IMR-90 (cell line): ENCODE data around the gene AADACL3. TPM values are rescaled to one million over a fixed set of nuclear protein-coding genes. Genes with fewer than 3 reads are reported as not detected.

Experiments used
- ATAC-seq: fragments of 200-7000 bp; cut with Tn5 transposase; 2 replicates; pipeline ENCODE4 v1.9.1; 2020; ENCODE audit warnings: low read depth, mild to moderate bottlenecking, moderate library complexity
- BruUV-seq: library from RNA; stranded (reverse); fragments of 400-500 nt; replicated peaks from 2 replicates; lab custom pipeline; 2021; lab: Mats Ljungman, UMichigan
- CTCF ChIA-PET: fragments of 300-600 bp; formaldehyde crosslinking; extraction: SDS; loops from one replicate; lab custom pipeline; 2021; ENCODE audit warnings: antibody characterized with exemption; lab: Yijun Ruan, JAX
- POLR2A ChIA-PET: fragments of 300-600 bp; sonication (Branson Sonifier 250); formaldehyde crosslinking; loops from one replicate; lab custom pipeline; 2022; ENCODE audit warnings: antibody characterized with exemption; ENCODE audit not compliant: unreplicated experiment; lab: Charles Lee
- DNase-seq: peaks from one replicate; pipeline ENCODE4 v3.0.0; 2013
- H2AFZ ChIP-seq: replicated peaks from 2 replicates; pipeline ENCODE3; 2013; ENCODE audit warnings: low read length, mild to moderate bottlenecking; ENCODE audit not compliant: poor library complexity
- H2AK5ac ChIP-seq: 2 replicates; pipeline ENCODE4 v1.6.1; 2013; ENCODE audit warnings: low read depth, low read length, inconsistent platforms
- H2AK9ac ChIP-seq: replicated peaks from 2 replicates; pipeline ENCODE3; 2013; ENCODE audit warnings: mild to moderate bottlenecking, low read depth, low read length, moderate library complexity; ENCODE audit not compliant: poor library complexity
- H2BK120ac ChIP-seq: 2 replicates; pipeline ENCODE4 v1.6.1; 2013; ENCODE audit warnings: low read depth, low read length, inconsistent platforms
- H2BK15ac ChIP-seq: 3 replicates; pipeline ENCODE4 v1.6.1; 2013; ENCODE audit warnings: low read depth, low read length, inconsistent platforms
- H2BK20ac ChIP-seq: 2 replicates; pipeline ENCODE4 v1.6.1; 2013; ENCODE audit warnings: low read depth, mild to moderate bottlenecking, inconsistent platforms, low read length, moderate library complexity
- H2BK5ac ChIP-seq: 2 replicates; pipeline ENCODE4 v1.6.1; 2013; ENCODE audit warnings: mild to moderate bottlenecking, low read depth, low read length, inconsistent platforms; ENCODE audit not compliant: poor library complexity, severe bottlenecking
- H3K14ac ChIP-seq: replicated peaks from 2 replicates; pipeline ENCODE4 v1.6.1; 2013; ENCODE audit warnings: low read depth, low read length, inconsistent platforms
- H3K18ac ChIP-seq: 2 replicates; pipeline ENCODE4 v1.6.1; 2013; ENCODE audit warnings: low read depth, low read length, control low read depth
- H3K23ac ChIP-seq: 2 replicates; pipeline ENCODE4 v1.6.1; 2013; ENCODE audit warnings: low read depth, low read length, inconsistent platforms
- H3K27ac ChIP-seq: 2 replicates; pipeline ENCODE4 v1.5.1; 2013; ENCODE audit warnings: mild to moderate bottlenecking, control low read depth, low read length; ENCODE audit not compliant: insufficient read depth
- H3K27me3 ChIP-seq: 2 replicates; pipeline ENCODE4 v1.6.1; 2013; ENCODE audit warnings: low read length; ENCODE audit not compliant: control insufficient read depth, insufficient read depth
- H3K36me3 ChIP-seq: 2 replicates; pipeline ENCODE4 v1.6.1; 2013; ENCODE audit warnings: low read length, mixed read lengths; ENCODE audit not compliant: control insufficient read depth, insufficient read depth
- H3K4ac ChIP-seq: 2 replicates; pipeline ENCODE4 v1.6.1; 2013; ENCODE audit warnings: low read depth, low read length, inconsistent platforms
- H3K4me1 ChIP-seq: 2 replicates; pipeline ENCODE4 v1.6.1; 2013; ENCODE audit warnings: low read length, mixed read lengths; ENCODE audit not compliant: control insufficient read depth, insufficient read depth
- H3K4me2 ChIP-seq: 2 replicates; pipeline ENCODE4 v1.6.1; 2013; ENCODE audit warnings: low read depth, mild to moderate bottlenecking, control low read depth, low read length, moderate library complexity
- H3K4me3 ChIP-seq: 2 replicates; pipeline ENCODE4 v1.5.1; 2013; ENCODE audit warnings: low read depth, mild to moderate bottlenecking, control low read depth, low read length, moderate library complexity; ENCODE audit not compliant: insufficient read depth
- H3K56ac ChIP-seq: 2 replicates; pipeline ENCODE4 v1.6.1; 2013; ENCODE audit warnings: low read length, inconsistent platforms; ENCODE audit not compliant: insufficient read depth; ENCODE audit errors: extremely low read depth
- H3K79me1 ChIP-seq, 2 experiments: 2 replicates each; pipeline ENCODE4 v1.6.1; 2013; ENCODE audit warnings: low read length in 2 of 2, inconsistent platforms in 1 of 2, low read depth in 1 of 2
- H3K9ac ChIP-seq: 2 replicates; pipeline ENCODE4 v1.6.1; 2013; ENCODE audit warnings: low read depth, low read length, control low read depth
- H3K9me1 ChIP-seq: 2 replicates; pipeline ENCODE4 v1.6.1; 2013; ENCODE audit warnings: low read length, inconsistent platforms; ENCODE audit not compliant: insufficient read depth
- H3K9me3 ChIP-seq: 2 replicates; pipeline ENCODE4 v1.6.1; 2013; ENCODE audit warnings: low read length; ENCODE audit not compliant: control insufficient read depth, insufficient read depth
- H4K20me1 ChIP-seq: 2 replicates; pipeline ENCODE4 v1.6.1; 2013; ENCODE audit warnings: low read length, inconsistent platforms; ENCODE audit not compliant: insufficient read depth
- H4K5ac ChIP-seq: 2 replicates; pipeline ENCODE4 v1.6.1; 2013; ENCODE audit warnings: mild to moderate bottlenecking, low read depth, low read length, control low read depth
- H4K8ac ChIP-seq, 2 experiments: 2 replicates each; pipeline ENCODE4 v1.6.1; 2013; ENCODE audit warnings: low read depth in 2 of 2, low read length in 2 of 2, control low read depth in 1 of 2, inconsistent platforms in 1 of 2
- H4K91ac ChIP-seq: 2 replicates; pipeline ENCODE4 v1.6.1; 2013; ENCODE audit warnings: low read depth, low read length, inconsistent platforms; ENCODE audit not compliant: insufficient read depth
- BHLHE40 ChIP-seq: fragments of 150-350 bp; IDR thresholded peaks from 2 replicates; pipeline ENCODE4 v1.6.1; 2016; ENCODE audit warnings: mild to moderate bottlenecking, low read depth, low read length
- CHD1 ChIP-seq: IDR thresholded peaks from 2 replicates; pipeline ENCODE4 v1.6.1; 2012; ENCODE audit warnings: low read depth, low read length, improper control_type of control experiment
- CTCF ChIP-seq: conservative IDR thresholded peaks from 2 replicates; pipeline ENCODE4 v1.5.1; 2012; ENCODE audit warnings: mild to moderate bottlenecking, low read depth, low read length, improper control_type of control experiment
- FOS ChIP-seq: fragments of 150-350 bp; IDR thresholded peaks from 2 replicates; pipeline ENCODE4 v1.6.1; 2016; ENCODE audit warnings: low read depth, low read length
- MAFK ChIP-seq: IDR thresholded peaks from 2 replicates; pipeline ENCODE4 v1.6.1; 2012; ENCODE audit warnings: low read depth, low read length, improper control_type of control experiment
- MXI1 ChIP-seq: IDR thresholded peaks from 2 replicates; pipeline ENCODE4 v1.6.1; 2012; ENCODE audit warnings: low read depth, mild to moderate bottlenecking, low read length, moderate library complexity, borderline replicate concordance
- NFE2L2 ChIP-seq: fragments of 150-350 bp; IDR thresholded peaks from 2 replicates; pipeline ENCODE4 v1.6.1; 2016; ENCODE audit warnings: low read depth, mild to moderate bottlenecking, low read length
- RAD21 ChIP-seq: IDR thresholded peaks from 2 replicates; pipeline ENCODE4 v1.6.1; 2012; ENCODE audit warnings: low read length, improper control_type of control experiment
- RCOR1 ChIP-seq: IDR thresholded peaks from 2 replicates; pipeline ENCODE4 v1.6.1; 2012; ENCODE audit warnings: mild to moderate bottlenecking, low read length, improper control_type of control experiment; ENCODE audit not compliant: insufficient replicate concordance
- RFX5 ChIP-seq: IDR thresholded peaks from 2 replicates; pipeline ENCODE4 v1.8.0; 2012; ENCODE audit warnings: low read depth, mild to moderate bottlenecking, low read length, moderate library complexity
- SMC3 ChIP-seq: fragments of 150-350 bp; IDR thresholded peaks from 2 replicates; pipeline ENCODE4 v1.6.1; 2016; ENCODE audit warnings: low read depth, mild to moderate bottlenecking, antibody characterized with exemption, low read length, moderate library complexity
- USF2 ChIP-seq: fragments of 150-350 bp; IDR thresholded peaks from 2 replicates; pipeline ENCODE4 v1.6.1; 2017; ENCODE audit warnings: mild to moderate bottlenecking, antibody characterized with exemption, low read length, low read depth
- WGBS, 2 experiments: methylation state at CpG; one replicate each; pipeline versions ENCODE4 v1.1.5 to v1.1.7; 2013; ENCODE audit warnings: missing lambda C conversion rate in 2 of 2; ENCODE audit not compliant: insufficient read length in 1 of 2; ENCODE audit errors: extremely low coverage in 2 of 2; 5-methylcytosine and 5-hydroxymethylcytosine counted together
- dilution Hi-C: fragments of 300-500 bp; cut with HindIII; formaldehyde crosslinking; loops from one replicate; pipeline ENCODE4 v1.14.3; 2018; ENCODE audit warnings: low sequenced_read_pairs; ENCODE audit not compliant: unreplicated experiment
- in situ Hi-C: fragments of 300-500 bp; cut with MboI; formaldehyde crosslinking; loops from 3 replicates; pipeline ENCODE4 v1.14.3; 2019; ENCODE audit warnings: low sequenced_read_pairs, inconsistent platforms, mixed read lengths
- intact Hi-C: fragments of 100-400 bp; cut with micrococcal nuclease; formaldehyde crosslinking; loops from 2 replicates; pipeline ENCODE4 v1.10.0; 2022
- polyA plus RNA-seq, 3 experiments: library from polyadenylated mRNA; depleted of rRNA; stranded (reverse); fragments of >200 nt; gene quantifications; 2 replicates each; pipeline ENCODE4 v1.2.3, GENCODE V29; 2012; ENCODE audit warnings: low replicate concordance in 1 of 3
- total RNA-seq: library from RNA; depleted of rRNA; stranded (reverse); fragments of >200 nt; gene quantifications from 2 replicates; pipeline ENCODE4 v1.2.3, GENCODE V29; 2012

Gene AADACL3
- total and polyA plus RNA-seq, 2 of the 4 experiments (the other 2 are of a cell fraction): not detected

GRCh38 chr1:12717301-12717838 lies 1.5 kb downstream of the AADACL3 start:
- Histone ChIP-seq H2AFZ (no peak overlapping the region), H2BK5ac (no peak overlapping the region), H2BK120ac (no peak overlapping the region), H3K4me1 (no peaks in the 10 kb centered on the region), H3K4me2 (no peak overlapping the region), H3K9me3 (no peaks in the 10 kb centered on the region), H2BK15ac (no peak overlapping the region), H4K20me1 (no peaks in the 10 kb centered on the region), H3K79me1 (no peaks in the 10 kb centered on the region), H3K27ac (no peak overlapping the region), H3K9me1 (no peaks in the 10 kb centered on the region), H3K36me3 (no peaks in the 10 kb centered on the region), H3K4ac (no peak overlapping the region), H2BK20ac (no peak overlapping the region), H4K8ac (no peak overlapping the region), H3K56ac (no peak overlapping the region), H3K27me3 (no peaks in the 10 kb centered on the region), H4K5ac (no peak overlapping the region), H3K4me3 (no peak overlapping the region), H3K9ac (no peak overlapping the region), H2AK9ac (no peak overlapping the region), H4K91ac (no peak overlapping the region), H3K14ac (no peak overlapping the region), H3K23ac (no peak overlapping the region), H3K18ac (no peak overlapping the region), H2AK5ac (no peak overlapping the region)
- DNase-seq (no peak), ATAC-seq (no peak)
- dilution Hi-C loops (no loop called here), intact Hi-C loops (no loop called here), in situ Hi-C loops (no loop called here)
- TF ChIP-seq MXI1 (no peak), CTCF (no peak), RCOR1 (no peak), CHD1 (no peak), MAFK (no peak), RAD21 (no peak), RFX5 (no peak), FOS (no peak), BHLHE40 (no peak), SMC3 (no peak), USF2 (no peak), NFE2L2 (no peak)
- ChIA-PET CTCF (no interaction called here), POLR2A (no interaction called here)
- no CpG with 5 or more reads among the region's 7 CpGs for WGBS, 2 experiments
- BruUV-seq: no TSS peak
